Measurements from ENCODE around the gene FCRL4.

DNA sequence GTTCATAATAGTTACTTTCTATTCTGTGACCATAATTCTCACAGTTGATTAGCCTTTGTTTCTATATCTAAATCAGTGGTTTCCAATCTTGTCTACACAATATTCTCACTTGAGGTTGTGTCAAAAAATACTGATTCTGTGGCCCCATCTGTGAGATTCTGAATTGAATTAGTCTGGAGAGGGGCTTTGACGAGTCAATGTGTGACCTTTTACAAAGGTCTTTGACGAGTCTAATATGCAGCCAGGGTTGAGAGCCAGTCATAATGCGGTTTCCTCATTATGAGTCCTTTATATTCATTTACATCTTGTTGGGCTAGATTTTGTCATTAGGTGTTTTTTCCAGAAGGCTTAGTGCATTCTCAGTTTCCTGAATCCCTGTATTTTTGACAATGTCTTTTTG, 65.3 kb downstream of the FCRL4 start:
- TF ChIP-seq, protein P1, sequence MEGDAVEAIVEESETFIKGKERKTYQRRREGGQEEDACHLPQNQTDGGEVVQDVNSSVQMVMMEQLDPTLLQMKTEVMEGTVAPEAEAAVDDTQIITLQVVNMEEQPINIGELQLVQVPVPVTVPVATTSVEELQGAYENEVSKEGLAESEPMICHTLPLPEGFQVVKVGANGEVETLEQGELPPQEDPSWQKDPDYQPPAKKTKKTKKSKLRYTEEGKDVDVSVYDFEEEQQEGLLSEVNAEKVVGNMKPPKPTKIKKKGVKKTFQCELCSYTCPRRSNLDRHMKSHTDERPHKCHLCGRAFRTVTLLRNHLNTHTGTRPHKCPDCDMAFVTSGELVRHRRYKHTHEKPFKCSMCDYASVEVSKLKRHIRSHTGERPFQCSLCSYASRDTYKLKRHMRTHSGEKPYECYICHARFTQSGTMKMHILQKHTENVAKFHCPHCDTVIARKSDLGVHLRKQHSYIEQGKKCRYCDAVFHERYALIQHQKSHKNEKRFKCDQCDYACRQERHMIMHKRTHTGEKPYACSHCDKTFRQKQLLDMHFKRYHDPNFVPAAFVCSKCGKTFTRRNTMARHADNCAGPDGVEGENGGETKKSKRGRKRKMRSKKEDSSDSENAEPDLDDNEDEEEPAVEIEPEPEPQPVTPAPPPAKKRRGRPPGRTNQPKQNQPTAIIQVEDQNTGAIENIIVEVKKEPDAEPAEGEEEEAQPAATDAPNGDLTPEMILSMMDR (IDR thresholded peaks at IDR 0.05), result no peak
- no peak for TF ChIP-seq POLR2A (IDR thresholded peaks at IDR 0.05)
